ENCODE results near the gene PRCD. TPM values are rescaled to one million over a fixed set of nuclear protein-coding genes. Genes with fewer than 3 reads are reported as not detected.

Gene PRCD
- total RNA-seq, 4 donors from 2014 or later, result 1.2 to 5.1 (median 3.8) TPM

GRCh38 chr17:76565728-76566612 lies 26.1 kb downstream of the PRCD start:
- Histone ChIP-seq H3K9me3 (no peaks in the 10 kb centered on the region), H3K4me1 (peaks cover 24 to 36% (median 33%) of the 10 kb centered on the region in 4 donors), H3K4me3 (no peak overlapping the region), H3K36me3 (peaks cover 0 to 65% (median 41%) of the 10 kb centered on the region in 4 donors), H3K27ac (replicated peaks in 1 of 4) (no peak overlapping the region), H3K27me3 (peaks cover 0 to 15% (median 0%) of the 10 kb centered on the region in 4 donors)
- intact Hi-C loops (cut with DNase I), result loop anchor here (5.0 kb wide), 1 partner anchor 61 kb away; no protein-coding TSS in a partner anchor
- 92% methylated on average over 14 of the region's 14 CpGs for WGBS
- DNase-seq (ENCODE audit: extremely low spot score), result no peak
- TF ChIP-seq EP300 (IDR thresholded peaks at IDR 0.05) (no peak), POLR2A (IDR thresholded peaks at IDR 0.05; ENCODE audit: low read depth) (no peak), POLR2AphosphoS5 (IDR thresholded peaks at IDR 0.05) (no peak), CTCF (IDR thresholded peaks at IDR 0.05) (no peak)

- WGBS, result 64% methylated on average over 3 of the region's 3 CpGs
- H3K27ac ChIP-seq (replicated peaks in 1 of 4), result no peak overlapping the region
- DNase-seq (ENCODE audit: extremely low spot score), result no peak
- TF ChIP-seq EP300 (IDR thresholded peaks at IDR 0.05) (no peak), CTCF (IDR thresholded peaks at IDR 0.05) (no peak), POLR2A (IDR thresholded peaks at IDR 0.05; ENCODE audit: low read depth) (no peak)
- intact Hi-C loops (cut with DNase I), result loop anchor here (5.0 kb wide), 1 partner anchor 61 kb away; no protein-coding TSS in a partner anchor
- H3K27me3 ChIP-seq, result peaks cover 0 to 15% (median 0%) of the 10 kb centered on the region in 4 donors
- no peaks in the 10 kb centered on the region for H3K9me3 ChIP-seq
- peaks cover 0 to 60% (median 38%) of the 10 kb centered on the region in 4 donors for H3K36me3 ChIP-seq
- H3K4me3 ChIP-seq, result no peak overlapping the region
- peaks cover 18 to 30% (median 27%) of the 10 kb centered on the region in 4 donors for H3K4me1 ChIP-seq
Measured at GRCh38 chr17:76566613-76566943, 26.7 kb downstream of the PRCD start.

GRCh38 chr17:76566988-76567431 lies 27.2 kb downstream of the PRCD start:
- H3K27ac ChIP-seq (replicated peaks in 1 of 4), result no peak overlapping the region
- 78% methylated on average over 5 of the region's 5 CpGs for WGBS

More at GRCh38 chr17:76566988-76567431, 27.2 kb downstream of the PRCD start:
- H3K36me3 ChIP-seq, result peaks cover 0 to 56% (median 34%) of the 10 kb centered on the region in 4 donors
- intact Hi-C loops (cut with DNase I), result loop anchor here (5.0 kb wide), 1 partner anchor 60 kb away; no protein-coding TSS in a partner anchor
- H3K4me3 ChIP-seq, result no peak overlapping the region
- no peak for DNase-seq (ENCODE audit: extremely low spot score)
- no peaks in the 10 kb centered on the region for H3K9me3 ChIP-seq
- peaks cover 13 to 25% (median 22%) of the 10 kb centered on the region in 4 donors for H3K4me1 ChIP-seq
- TF ChIP-seq CTCF (IDR thresholded peaks at IDR 0.05) (no peak), POLR2AphosphoS5 (IDR thresholded peaks at IDR 0.05) (no peak), POLR2A (IDR thresholded peaks at IDR 0.05; ENCODE audit: low read depth) (no peak), EP300 (IDR thresholded peaks at IDR 0.05) (no peak)
- H3K27me3 ChIP-seq, result peaks cover 0 to 15% (median 0%) of the 10 kb centered on the region in 4 donors

All from esophagus muscularis mucosa (tissue), 4 donors.